HCEC 1CT (cell line): Measurements from ENCODE around the gene RASA2.
"Not testable (repeated sequence)": the region's sequence is repeated elsewhere in the genome, so short reads cannot be mapped to it uniquely, and the experiment has no call there.

Experiments used
- DNase-seq: peaks from one replicate; pipeline ENCODE4 v3.0.0-alpha.2; 2017

The RASA2 gene

DNA sequence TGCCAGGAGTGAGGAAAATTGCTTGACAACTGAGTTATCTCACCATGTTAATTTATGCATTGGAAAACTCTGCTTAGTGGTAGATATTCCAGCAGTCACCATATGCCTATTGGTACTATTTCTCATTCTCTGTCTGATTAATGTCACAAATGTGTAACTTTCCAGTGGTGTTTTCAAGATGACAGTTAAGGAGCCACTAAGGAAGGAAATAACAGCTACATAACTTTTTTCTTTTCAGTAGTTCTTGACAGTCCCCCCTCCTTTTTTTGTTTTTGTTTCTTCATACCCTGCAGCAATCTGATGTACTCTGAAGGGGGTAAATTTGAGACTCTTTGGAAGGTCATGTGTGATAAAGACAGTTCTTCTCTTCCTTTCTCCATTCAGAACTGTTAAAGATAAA lies 13.1 kb downstream of the RASA2 start:
- DNase-seq = no peak

- no peak for DNase-seq
These were observed 13.6 kb downstream of the RASA2 start for GRCh38 chr3:141500397-141500796.

- DNase-seq = no peak
These were observed 18.3 kb downstream of the RASA2 start for GRCh38 chr3:141505166-141505565.

GRCh38 chr3:141506071-141506470 lies 19.2 kb downstream of the RASA2 start:
- DNase-seq = no peak

DNA sequence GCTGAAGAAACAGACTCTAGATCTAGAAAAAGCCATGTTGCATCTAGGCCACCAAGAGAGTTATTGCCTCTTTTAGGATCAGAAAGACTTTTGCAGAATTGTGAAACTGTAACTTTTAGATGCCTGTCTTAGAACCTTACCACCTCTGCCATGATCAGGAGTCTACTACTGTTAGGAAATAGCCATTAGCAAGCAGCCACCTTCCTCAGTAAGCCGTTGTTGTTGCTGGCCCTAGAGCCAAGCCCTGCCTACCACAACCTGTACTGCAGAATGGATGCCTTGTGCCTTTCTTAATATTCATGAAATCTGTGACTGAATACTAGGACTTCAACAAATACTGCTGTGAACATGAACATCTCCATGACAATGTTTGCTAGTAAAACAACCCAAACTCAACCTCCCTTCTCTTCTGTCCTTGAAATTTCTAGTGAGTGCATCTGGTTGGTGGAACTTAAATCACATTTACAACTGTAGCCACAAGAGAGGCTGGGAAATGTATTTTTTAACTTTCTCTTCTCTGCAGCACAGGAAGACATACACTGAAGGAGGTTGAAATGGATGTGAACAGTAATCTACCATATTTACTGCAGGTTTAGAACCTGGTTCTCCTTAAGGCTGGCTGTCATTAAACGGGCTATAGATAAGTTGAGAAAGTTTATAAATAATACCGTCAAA lies 20.7 kb downstream of the RASA2 start:
- no peak for DNase-seq

GRCh38 chr3:141508067-141508436 lies 21.2 kb downstream of the RASA2 start:
- no peak for DNase-seq

DNA sequence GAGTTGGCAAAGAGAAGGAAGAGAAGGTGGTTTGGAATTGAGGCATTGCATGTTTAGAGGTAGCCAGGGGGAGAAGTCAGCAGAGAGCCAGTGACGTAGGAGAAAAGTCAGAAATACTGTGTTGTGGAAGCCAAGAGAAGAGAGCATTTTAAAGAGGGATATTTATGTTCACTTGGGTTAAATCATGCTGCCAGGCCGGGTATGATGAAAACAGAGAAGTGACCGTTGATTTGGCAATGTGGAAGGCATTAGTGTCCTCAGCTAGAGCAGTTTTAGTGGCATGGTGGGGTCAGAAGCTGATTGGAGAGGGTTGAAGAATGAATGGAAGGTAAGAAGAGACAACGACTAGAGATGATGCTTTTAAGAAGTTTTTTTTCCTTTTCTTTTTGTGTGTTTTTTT lies 24.5 kb downstream of the RASA2 start:
- DNase-seq = no peak

DNA sequence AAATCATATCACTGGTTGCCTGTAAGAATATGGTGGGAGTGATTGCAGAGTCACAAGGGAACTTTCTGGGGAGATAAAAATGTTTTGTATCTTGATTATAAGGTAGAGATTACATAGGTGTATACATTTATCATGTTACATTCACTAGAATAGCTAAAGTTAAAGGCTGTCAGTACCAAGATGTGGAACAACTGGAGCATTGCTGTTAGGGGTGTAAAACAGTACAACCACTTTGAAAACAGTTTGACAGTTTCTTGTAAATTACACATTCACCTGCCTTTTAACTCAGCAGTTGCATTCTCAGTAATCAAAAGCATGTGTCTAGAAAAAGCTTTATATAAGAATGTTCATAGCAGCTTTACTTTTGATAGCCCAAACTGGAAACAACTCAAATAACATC lies 27.6 kb downstream of the RASA2 start:
- no peak for DNase-seq

GRCh38 chr3:141519587-141519986 lies 32.8 kb downstream of the RASA2 start:
- DNase-seq = no peak

GRCh38 chr3:141521781-141522180 lies 35.0 kb downstream of the RASA2 start:
- no peak for DNase-seq

GRCh38 chr3:141523615-141524375 lies 37.0 kb downstream of the RASA2 start:
- DNase-seq = no peak

DNA sequence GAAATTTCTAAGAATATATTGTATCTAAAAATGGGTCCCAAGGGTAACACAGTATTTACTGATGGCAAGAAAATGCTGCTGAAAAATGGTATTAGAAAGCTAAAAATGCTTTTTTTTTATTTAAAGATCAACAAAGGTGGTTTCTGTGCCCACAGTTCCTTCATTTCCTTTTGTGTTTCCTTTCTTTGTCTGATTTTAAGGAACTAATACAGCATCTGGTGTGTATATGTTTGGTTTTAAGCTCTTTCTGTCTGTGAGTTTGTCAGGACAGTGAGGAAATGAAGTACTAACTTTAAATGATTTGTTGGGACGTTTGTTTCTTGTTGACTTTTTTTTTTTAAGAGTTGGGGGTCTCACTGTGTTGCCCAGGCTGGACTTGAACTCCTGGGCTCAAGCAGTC lies 38.2 kb downstream of the RASA2 start:
- no peak for DNase-seq

DNA sequence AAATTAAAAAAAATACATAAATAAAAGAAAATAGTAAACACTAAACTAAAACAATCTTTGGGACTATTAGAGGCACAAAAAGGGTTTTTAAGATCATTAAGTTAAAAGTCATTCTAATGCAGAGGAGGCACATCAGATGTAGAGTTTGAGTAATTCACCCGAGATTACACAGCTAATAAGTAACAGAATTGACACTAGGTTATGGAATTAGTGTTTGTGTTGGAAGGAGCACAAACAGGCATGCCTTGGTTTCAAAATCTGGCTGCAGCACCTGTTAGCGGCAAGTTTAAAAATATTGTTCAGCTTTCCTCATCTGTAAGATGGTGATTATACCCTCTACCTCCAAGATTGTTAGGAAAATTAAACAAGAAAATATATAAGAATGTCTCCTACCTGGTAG lies 39.0 kb downstream of the RASA2 start:
- DNase-seq = no peak

DNA sequence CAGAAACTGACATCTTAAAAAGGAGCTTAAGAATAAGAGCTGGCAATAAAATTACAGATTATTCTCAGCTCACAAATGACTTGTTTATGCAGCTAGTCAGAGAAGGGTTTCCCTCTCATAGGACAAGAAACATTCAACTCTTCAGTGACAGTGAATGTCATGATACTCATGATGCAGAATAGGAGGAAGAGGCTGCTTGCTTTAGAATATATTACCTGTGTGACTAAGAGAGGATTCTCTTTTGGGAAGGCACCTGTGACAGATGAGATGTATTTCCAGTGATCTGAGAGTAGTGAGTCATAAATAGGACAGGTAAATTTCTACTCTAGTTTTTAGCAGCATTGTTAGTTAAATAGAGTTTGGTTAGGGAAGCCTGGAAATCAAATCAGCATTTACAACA lies 39.9 kb downstream of the RASA2 start:
- no peak for DNase-seq

DNA sequence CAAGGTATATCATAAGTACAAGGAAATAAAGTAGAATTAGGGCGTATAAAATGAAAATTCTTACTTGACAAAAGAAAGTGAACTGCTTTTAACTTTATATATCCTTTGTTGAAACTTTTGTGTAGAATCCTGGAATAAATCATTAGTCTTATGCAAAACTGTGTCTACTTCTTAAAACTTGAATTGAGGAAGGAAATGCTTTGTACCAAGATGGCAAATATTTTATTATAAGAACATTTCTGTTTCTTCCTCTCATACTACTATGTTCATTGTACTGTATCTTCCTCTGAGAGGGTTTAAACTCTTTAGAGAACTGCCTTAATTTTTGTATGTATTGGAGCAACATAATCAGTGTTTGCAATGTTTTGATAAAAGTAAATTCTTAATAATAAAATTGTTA lies 42.0 kb downstream of the RASA2 start:
- no peak for DNase-seq

DNA sequence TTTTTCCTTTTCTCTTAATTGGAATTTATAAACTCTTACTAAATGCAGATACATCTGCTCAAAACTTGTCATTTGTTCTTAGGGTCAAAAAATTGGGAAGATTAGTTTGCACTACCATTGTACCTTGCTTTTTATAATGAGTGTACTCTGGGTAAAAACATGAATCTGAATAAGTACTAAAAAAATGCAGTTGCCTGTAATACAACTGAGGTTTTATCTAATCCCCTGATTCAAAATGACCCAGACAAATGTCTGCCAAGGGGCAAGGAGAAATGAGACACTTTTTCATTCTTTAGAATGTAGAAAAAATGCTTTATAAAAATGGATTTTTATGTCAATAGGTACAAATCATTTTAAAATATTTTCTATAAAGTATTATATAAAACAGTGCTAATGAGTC lies 42.4 kb downstream of the RASA2 start:
- peak; percentile 30 for DNase-seq

- no peak for DNase-seq
These were observed 43.0 kb downstream of the RASA2 start for GRCh38 chr3:141529717-141530414.

DNA sequence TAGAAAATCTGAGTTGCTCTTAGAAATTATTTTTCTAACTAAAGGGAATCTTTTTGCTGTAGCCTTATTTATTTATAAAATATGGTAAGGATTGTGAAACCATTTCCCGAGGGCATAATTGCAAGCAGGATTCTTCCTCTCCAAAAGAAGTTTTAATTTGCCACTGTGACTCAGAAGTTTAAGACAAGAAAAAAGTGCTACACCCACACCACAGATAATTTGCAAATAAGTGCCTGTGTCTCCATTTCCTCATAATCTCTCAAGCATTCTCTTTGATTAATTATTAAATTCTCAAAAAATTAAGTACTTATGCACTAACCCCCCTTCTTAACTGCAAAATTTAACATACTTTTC lies 43.6 kb downstream of the RASA2 start:
- peak; percentile 58 for DNase-seq

GRCh38 chr3:141532609-141533008 lies 45.8 kb downstream of the RASA2 start:
- DNase-seq = no peak

GRCh38 chr3:141536017-141536416 lies 49.2 kb downstream of the RASA2 start:
- DNase-seq = not testable (repeated sequence)

- no peak for DNase-seq
These were observed 51.0 kb downstream of the RASA2 start for GRCh38 chr3:141537856-141538255.

DNA sequence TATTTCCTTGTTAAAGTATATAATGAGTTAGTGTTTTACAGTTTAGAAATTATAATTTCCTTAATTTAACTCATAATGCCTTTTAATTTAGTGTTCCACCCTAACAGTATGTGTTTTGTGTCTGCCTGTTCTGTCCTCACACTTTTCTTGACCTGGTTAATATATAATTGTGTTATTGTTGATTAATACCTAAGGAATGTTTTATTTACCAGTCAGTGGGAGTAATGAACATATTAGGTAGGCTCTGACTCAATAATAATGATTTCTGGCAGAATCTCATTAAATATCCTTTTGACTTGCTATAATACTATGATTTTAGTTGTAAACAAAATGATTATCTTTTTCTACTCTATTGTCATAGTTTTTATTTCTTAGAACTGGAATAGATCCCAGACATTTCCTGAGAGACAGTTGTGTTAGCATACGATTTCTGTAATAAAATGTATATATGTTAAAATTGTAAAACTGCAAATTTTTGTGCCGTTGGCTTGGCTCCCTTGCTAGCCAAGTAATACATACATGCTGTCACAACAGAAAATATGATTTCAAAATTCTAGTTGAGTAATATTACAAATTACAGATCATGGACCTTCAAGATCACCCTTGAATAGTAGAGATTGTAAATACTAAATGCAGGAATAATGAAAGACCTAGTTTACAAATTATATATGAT lies 51.9 kb downstream of the RASA2 start:
- DNase-seq = peak; percentile 39

DNA sequence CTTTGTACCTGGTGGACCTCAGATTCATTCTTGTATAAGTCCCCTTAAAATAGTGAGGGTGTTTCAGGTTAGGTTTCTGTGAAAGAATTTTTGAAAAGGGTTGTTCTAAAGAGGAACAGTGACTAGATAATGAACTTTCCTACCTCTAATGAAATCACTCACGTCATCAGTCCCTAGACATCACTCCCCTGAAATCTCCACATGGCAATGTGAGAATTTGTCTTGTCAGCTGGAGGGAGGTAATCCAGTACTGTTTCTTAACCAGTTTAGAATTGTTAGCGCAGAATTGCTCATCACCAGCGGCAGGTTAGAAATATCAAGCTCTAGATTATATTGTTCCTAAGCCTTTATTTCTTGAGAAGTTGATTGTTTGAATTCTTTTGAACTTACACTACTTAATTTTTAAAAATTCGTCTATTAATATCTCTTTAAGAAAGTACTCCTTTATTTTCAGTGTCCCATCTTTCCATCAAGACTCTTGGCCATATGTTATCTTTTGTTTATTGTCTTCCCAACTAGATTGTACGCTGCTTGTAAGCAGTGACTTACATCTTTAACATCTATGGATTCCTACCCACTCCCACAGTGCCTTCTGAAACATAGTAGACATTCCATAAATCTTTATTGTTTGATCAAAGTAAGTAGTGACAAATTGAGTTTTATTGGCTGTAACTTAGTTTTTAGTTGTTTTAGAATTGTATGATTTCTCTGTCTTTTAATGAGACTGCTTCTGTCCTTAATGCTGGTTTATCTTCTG lies 52.8 kb downstream of the RASA2 start:
- no peak for DNase-seq
